ENCODE data around the gene STXBP6.
A peak's percentile ranks its signal among the peaks of the same experiment; 100 is the strongest.

The STXBP6 gene

GRCh38 chr14:24921903-24922302, 128.0 kb downstream of the STXBP6 start:
- Histone ChIP-seq H3K4me1 (ENCODE audit: control insufficient read depth, insufficient read depth, low read depth, low read length) (no peaks in the 10 kb centered on the region), H3K4me2 (ENCODE audit: low read length, poor library complexity, severe bottlenecking) (no peak overlapping the region), H2BK120ac (ENCODE audit: low read depth, low read length) (no peak overlapping the region), H3K9ac (ENCODE audit: low read length) (no peak overlapping the region), H3K36me3 (ENCODE audit: control insufficient read depth in 1 of 2, insufficient read depth in 2 of 2, low read depth in 1 of 2, low read length in 2 of 2) (no peaks in the 10 kb centered on the region), H2AFZ (ENCODE audit: low read depth, low read length) (no peak overlapping the region), H3K23ac (ENCODE audit: low read length in 2 of 2) (no peak overlapping the region), H3K27ac (ENCODE audit: low read length, poor library complexity, severe bottlenecking) (no peak overlapping the region), H3K18ac (ENCODE audit: low read depth in 1 of 2, low read length in 2 of 2) (peak overlapping the region in 1 of 2 experiments; percentile 13), H2BK5ac (ENCODE audit: low read depth, low read length, poor library complexity, severe bottlenecking) (no peak overlapping the region), H3K27me3 (ENCODE audit: control insufficient read depth in 1 of 2, insufficient read depth in 1 of 2, low read length in 2 of 2) (no peaks in the 10 kb centered on the region), H3K79me1 (replicated peaks; ENCODE audit: low read length, poor library complexity, severe bottlenecking) (no peaks in the 10 kb centered on the region), H3K9me3 (ENCODE audit: control insufficient read depth, low read length) (no peaks in the 10 kb centered on the region), H4K91ac (ENCODE audit: low read length) (no peak overlapping the region), H2BK15ac (ENCODE audit: low read depth, poor library complexity, severe bottlenecking) (no peak overlapping the region), H2BK12ac (ENCODE audit: low read length in 2 of 2) (no peak overlapping the region), H3K14ac (ENCODE audit: low read length in 2 of 2) (no peak overlapping the region), H3K4ac (ENCODE audit: low read depth in 1 of 2, low read length in 2 of 2) (no peak overlapping the region), H2AK5ac (ENCODE audit: low read length, severe bottlenecking) (no peak overlapping the region), H3K4me3 (ENCODE audit: insufficient read depth in 1 of 2, low read depth in 1 of 2, low read length in 2 of 2) (no peak overlapping the region), H4K8ac (ENCODE audit: low read length) (no peak overlapping the region)
- peak; percentile 63 for DNase-seq
- 8% methylated on average over 1 of the region's 1 CpG for WGBS

GRCh38 chr14:24920265-24921075, 129.5 kb downstream of the STXBP6 start:
- Histone ChIP-seq H3K79me1 (replicated peaks; ENCODE audit: low read length, poor library complexity, severe bottlenecking) (no peaks in the 10 kb centered on the region), H3K9ac (ENCODE audit: low read length) (no peak overlapping the region)
- WGBS = 85% methylated on average over 1 of the region's 4 CpGs

GRCh38 chr14:24918822-24919221, 131.1 kb downstream of the STXBP6 start:
- Histone ChIP-seq H2BK15ac (ENCODE audit: low read depth, poor library complexity, severe bottlenecking) (no peak overlapping the region), H3K27me3 (ENCODE audit: control insufficient read depth in 1 of 2, insufficient read depth in 1 of 2, low read length in 2 of 2) (no peaks in the 10 kb centered on the region), H3K36me3 (ENCODE audit: control insufficient read depth in 1 of 2, insufficient read depth in 2 of 2, low read depth in 1 of 2, low read length in 2 of 2) (no peaks in the 10 kb centered on the region), H3K4ac (ENCODE audit: low read depth in 1 of 2, low read length in 2 of 2) (no peak overlapping the region), H3K4me3 (ENCODE audit: insufficient read depth in 1 of 2, low read depth in 1 of 2, low read length in 2 of 2) (no peak overlapping the region), H3K18ac (ENCODE audit: low read depth in 1 of 2, low read length in 2 of 2) (no peak overlapping the region), H3K27ac (ENCODE audit: low read length, poor library complexity, severe bottlenecking) (no peak overlapping the region), H3K9ac (ENCODE audit: low read length) (no peak overlapping the region), H2BK12ac (ENCODE audit: low read length in 2 of 2) (no peak overlapping the region), H4K8ac (ENCODE audit: low read length) (no peak overlapping the region), H3K4me2 (ENCODE audit: low read length, poor library complexity, severe bottlenecking) (no peak overlapping the region), H2BK120ac (ENCODE audit: low read depth, low read length) (no peak overlapping the region), H3K4me1 (ENCODE audit: control insufficient read depth, insufficient read depth, low read depth, low read length) (no peaks in the 10 kb centered on the region), H3K9me3 (ENCODE audit: control insufficient read depth, low read length) (no peaks in the 10 kb centered on the region), H3K79me1 (replicated peaks; ENCODE audit: low read length, poor library complexity, severe bottlenecking) (no peaks in the 10 kb centered on the region), H3K14ac (ENCODE audit: low read length in 2 of 2) (no peak overlapping the region), H2AK5ac (ENCODE audit: low read length, severe bottlenecking) (no peak overlapping the region), H3K23ac (ENCODE audit: low read length in 2 of 2) (no peak overlapping the region), H2AFZ (ENCODE audit: low read depth, low read length) (no peak overlapping the region), H2BK5ac (ENCODE audit: low read depth, low read length, poor library complexity, severe bottlenecking) (no peak overlapping the region), H4K91ac (ENCODE audit: low read length) (no peak overlapping the region)
- DNase-seq = no peak
- WGBS = 93% methylated on average over 2 of the region's 4 CpGs

More at GRCh38 chr14:24920265-24921075, 129.5 kb downstream of the STXBP6 start:
- Histone ChIP-seq H3K14ac (ENCODE audit: low read length in 2 of 2) (no peak overlapping the region), H3K4me3 (ENCODE audit: insufficient read depth in 1 of 2, low read depth in 1 of 2, low read length in 2 of 2) (no peak overlapping the region), H2BK12ac (ENCODE audit: low read length in 2 of 2) (no peak overlapping the region), H2BK120ac (ENCODE audit: low read depth, low read length) (no peak overlapping the region), H3K27ac (ENCODE audit: low read length, poor library complexity, severe bottlenecking) (no peak overlapping the region), H3K9me3 (ENCODE audit: control insufficient read depth, low read length) (no peaks in the 10 kb centered on the region), H3K4ac (ENCODE audit: low read depth in 1 of 2, low read length in 2 of 2) (peak overlapping the region in 1 of 2 experiments; percentile 28), H3K4me2 (ENCODE audit: low read length, poor library complexity, severe bottlenecking) (no peak overlapping the region), H3K18ac (ENCODE audit: low read depth in 1 of 2, low read length in 2 of 2) (no peak overlapping the region), H3K27me3 (ENCODE audit: control insufficient read depth in 1 of 2, insufficient read depth in 1 of 2, low read length in 2 of 2) (no peaks in the 10 kb centered on the region), H3K36me3 (ENCODE audit: control insufficient read depth in 1 of 2, insufficient read depth in 2 of 2, low read depth in 1 of 2, low read length in 2 of 2) (no peaks in the 10 kb centered on the region), H2BK15ac (ENCODE audit: low read depth, poor library complexity, severe bottlenecking) (no peak overlapping the region), H4K8ac (ENCODE audit: low read length) (no peak overlapping the region), H3K4me1 (ENCODE audit: control insufficient read depth, insufficient read depth, low read depth, low read length) (no peaks in the 10 kb centered on the region), H4K91ac (ENCODE audit: low read length) (no peak overlapping the region), H2AFZ (ENCODE audit: low read depth, low read length) (no peak overlapping the region), H2BK5ac (ENCODE audit: low read depth, low read length, poor library complexity, severe bottlenecking) (no peak overlapping the region), H3K23ac (ENCODE audit: low read length in 2 of 2) (no peak overlapping the region), H2AK5ac (ENCODE audit: low read length, severe bottlenecking) (no peak overlapping the region)
- no peak for DNase-seq

- Histone ChIP-seq H3K14ac (ENCODE audit: low read length in 2 of 2) (no peak overlapping the region), H3K27ac (ENCODE audit: low read length, poor library complexity, severe bottlenecking) (no peak overlapping the region)
Measured at GRCh38 chr14:24915958-24916595, 133.9 kb downstream of the STXBP6 start.

More at GRCh38 chr14:24915958-24916595, 133.9 kb downstream of the STXBP6 start:
- DNase-seq = no peak
- Histone ChIP-seq H3K4me3 (ENCODE audit: insufficient read depth in 1 of 2, low read depth in 1 of 2, low read length in 2 of 2) (no peak overlapping the region), H3K23ac (ENCODE audit: low read length in 2 of 2) (no peak overlapping the region), H2AFZ (ENCODE audit: low read depth, low read length) (no peak overlapping the region), H3K4ac (ENCODE audit: low read depth in 1 of 2, low read length in 2 of 2) (no peak overlapping the region), H3K79me1 (replicated peaks; ENCODE audit: low read length, poor library complexity, severe bottlenecking) (no peaks in the 10 kb centered on the region), H2AK5ac (ENCODE audit: low read length, severe bottlenecking) (no peak overlapping the region), H3K27me3 (ENCODE audit: control insufficient read depth in 1 of 2, insufficient read depth in 1 of 2, low read length in 2 of 2) (no peaks in the 10 kb centered on the region), H3K18ac (ENCODE audit: low read depth in 1 of 2, low read length in 2 of 2) (no peak overlapping the region), H3K4me1 (ENCODE audit: control insufficient read depth, insufficient read depth, low read depth, low read length) (no peaks in the 10 kb centered on the region), H2BK120ac (ENCODE audit: low read depth, low read length) (no peak overlapping the region), H2BK12ac (ENCODE audit: low read length in 2 of 2) (no peak overlapping the region), H2BK15ac (ENCODE audit: low read depth, poor library complexity, severe bottlenecking) (no peak overlapping the region), H4K8ac (ENCODE audit: low read length) (no peak overlapping the region), H3K9ac (ENCODE audit: low read length) (no peak overlapping the region), H2BK5ac (ENCODE audit: low read depth, low read length, poor library complexity, severe bottlenecking) (no peak overlapping the region), H3K4me2 (ENCODE audit: low read length, poor library complexity, severe bottlenecking) (no peak overlapping the region), H4K91ac (ENCODE audit: low read length) (no peak overlapping the region), H3K9me3 (ENCODE audit: control insufficient read depth, low read length) (no peaks in the 10 kb centered on the region), H3K36me3 (ENCODE audit: control insufficient read depth in 1 of 2, insufficient read depth in 2 of 2, low read depth in 1 of 2, low read length in 2 of 2) (no peaks in the 10 kb centered on the region)
- WGBS = 50% methylated on average over 1 of the region's 2 CpGs
